GM23338 (cell line): ENCODE data around the gene ZDHHC17. TPM values are rescaled to one million over a fixed set of nuclear protein-coding genes. Genes with fewer than 3 reads are reported as not detected.
"Not testable (repeated sequence)": the region's sequence is repeated elsewhere in the genome, so short reads cannot be mapped to it uniquely, and the experiment has no call there.

Source experiments
- ATAC-seq: fragments of 200-7000 bp; cut with Tn5 transposase; 3 replicates; pipeline ENCODE4 v1.9.1; 2020
- DNase-seq: peaks from one replicate; pipeline ENCODE4 v3.0.0-alpha.2; 2015; ENCODE audit warnings: low spot score
- H2AFZ ChIP-seq: fragments of 200-600 bp; sonication (generic); 2 replicates; pipeline ENCODE4 v1.8.0; 2016; ENCODE audit warnings: antibody characterized with exemption, mild to moderate bottlenecking, moderate library complexity
- H3F3A ChIP-seq: fragments of 200-600 bp; sonication (generic); replicated peaks from 2 replicates; pipeline ENCODE4 v1.8.0; 2017; ENCODE audit warnings: antibody characterized with exemption, mixed run types, low read depth
- H3K27ac ChIP-seq: fragments of 200-600 bp; sonication (generic); 2 replicates; pipeline ENCODE4 v1.6.1; 2016; ENCODE audit warnings: low read depth
- H3K27me3 ChIP-seq: fragments of 200-600 bp; sonication (generic); 2 replicates; pipeline ENCODE4 v1.8.0; 2016; ENCODE audit warnings: mild to moderate bottlenecking, mixed run types, moderate library complexity; ENCODE audit not compliant: insufficient read depth
- H3K36me3 ChIP-seq: fragments of 200-600 bp; sonication (generic); 2 replicates; pipeline ENCODE4 v1.8.0; 2016; ENCODE audit warnings: mild to moderate bottlenecking; ENCODE audit not compliant: insufficient read depth
- H3K4me1 ChIP-seq: fragments of 200-600 bp; sonication (generic); 2 replicates; pipeline ENCODE4 v1.8.0; 2016; ENCODE audit warnings: mild to moderate bottlenecking, moderate library complexity; ENCODE audit not compliant: insufficient read depth
- H3K4me2 ChIP-seq: fragments of 200-600 bp; sonication (generic); 2 replicates; pipeline ENCODE4 v1.7.1; 2017; ENCODE audit warnings: mixed run types
- H3K4me3 ChIP-seq: fragments of 200-600 bp; sonication (generic); 2 replicates; pipeline ENCODE4 v1.6.1; 2016; ENCODE audit warnings: mixed run types
- H3K79me2 ChIP-seq: fragments of 200-600 bp; sonication (generic); replicated peaks from 2 replicates; pipeline ENCODE4 v1.8.0; 2017; ENCODE audit warnings: mild to moderate bottlenecking; ENCODE audit not compliant: insufficient read depth
- H3K9me2 ChIP-seq: fragments of 200-600 bp; sonication (generic); 2 replicates; pipeline ENCODE4 v1.8.0; 2017; ENCODE audit not compliant: insufficient read depth
- H4K20me1 ChIP-seq: fragments of 200-600 bp; sonication (generic); replicated peaks from 2 replicates; pipeline ENCODE4 v1.8.0; 2017; ENCODE audit warnings: mild to moderate bottlenecking; ENCODE audit not compliant: insufficient read depth
- H3K27ac Mint-ChIP-seq: 2 replicates; pipeline ENCODE4 v1.8.0; 2020; ENCODE audit warnings: inconsistent platforms, mild to moderate bottlenecking, moderate library complexity, mixed read lengths
- H3K27me3 Mint-ChIP-seq: 3 replicates; pipeline ENCODE4 v1.8.0; 2022; ENCODE audit warnings: low read depth, mild to moderate bottlenecking, moderate library complexity, mixed read lengths, inconsistent platforms; ENCODE audit not compliant: insufficient read depth, poor library complexity
- H3K36me3 Mint-ChIP-seq: 3 replicates; pipeline ENCODE4 v1.8.0; 2021; ENCODE audit warnings: low read depth, mild to moderate bottlenecking, inconsistent platforms, moderate library complexity, mixed read lengths
- H3K4me1 Mint-ChIP-seq: 3 replicates; pipeline ENCODE4 v1.8.0; 2020; ENCODE audit warnings: mild to moderate bottlenecking, inconsistent platforms, mixed read lengths
- H3K4me3 Mint-ChIP-seq: 3 replicates; pipeline ENCODE4 v1.8.0; 2021; ENCODE audit warnings: moderate library complexity, mild to moderate bottlenecking, inconsistent platforms, mixed read lengths
- H3K9me3 Mint-ChIP-seq: 3 replicates; pipeline ENCODE4 v1.8.0; 2020; ENCODE audit warnings: moderate library complexity, mild to moderate bottlenecking, inconsistent platforms, mixed read lengths
- CREB1 ChIP-seq: fragments of 250-450 bp; sonication (Bioruptor Pico); IDR thresholded peaks from 2 replicates; pipeline ENCODE4 v1.5.0; 2020; ENCODE audit warnings: low read depth, mild to moderate bottlenecking, moderate library complexity
- CTCF ChIP-seq, 2 experiments: fragments of 200-600 bp in 1 of 2; sonication (generic) in 1 of 2; conservative IDR thresholded peaks; 2 replicates each; pipeline versions ENCODE4 v1.5.1 to v1.6.1; 2016 to 2017; ENCODE audit warnings: antibody characterized with exemption in 2 of 2, low read depth in 2 of 2, mild to moderate bottlenecking in 2 of 2, moderate library complexity in 1 of 2
- EZH2 ChIP-seq: fragments of 200-600 bp; sonication (generic); IDR thresholded peaks from one replicate; pipeline ENCODE4 v1.8.0; 2017; ENCODE audit warnings: antibody characterized with exemption, mild to moderate bottlenecking, low read depth; ENCODE audit not compliant: unreplicated experiment
- EZH2phosphoT487 ChIP-seq: fragments of 200-600 bp; sonication (generic); IDR thresholded peaks from one replicate; pipeline ENCODE4 v1.8.1; 2018; ENCODE audit warnings: antibody characterized with exemption; ENCODE audit not compliant: unreplicated experiment
- NANOG ChIP-seq: IDR thresholded peaks from 2 replicates; pipeline ENCODE4 v1.6.1; 2016; ENCODE audit warnings: antibody characterized with exemption, borderline replicate concordance
- REST ChIP-seq: IDR thresholded peaks from one replicate; pipeline ENCODE4 v1.6.1; 2018; ENCODE audit warnings: antibody characterized with exemption; ENCODE audit not compliant: unreplicated experiment
- STAT1 ChIP-seq: IDR thresholded peaks from one replicate; pipeline ENCODE4 v1.6.1; 2016; ENCODE audit warnings: antibody characterized with exemption; ENCODE audit not compliant: unreplicated experiment
- ZNF114 ChIP-seq: fragments of 250-450 bp; sonication (Bioruptor Pico); IDR thresholded peaks from 2 replicates; pipeline ENCODE4 v1.5.0; 2020; ENCODE audit warnings: mild to moderate bottlenecking, moderate library complexity
- ZNF331 ChIP-seq: fragments of 250-450 bp; sonication (Bioruptor Pico); IDR thresholded peaks from 2 replicates; pipeline ENCODE4 v1.5.0; 2020; ENCODE audit warnings: low read depth, mild to moderate bottlenecking, moderate library complexity
- polyA plus RNA-seq: library from polyadenylated mRNA; unstranded; fragments of >200 nt; fragmentation: Nextera tagmentation; extraction: Ambion mirVana; gene quantifications from 2 replicates; pipeline ENCODE4 v1.2.1, GENCODE V29; 2016
- total RNA-seq: library from RNA; depleted of rRNA; stranded (reverse); fragments of >200 nt; shearing (Covaris generic); gene quantifications from 2 replicates; pipeline ENCODE4 v1.2.3, GENCODE V29; 2014

Gene ZDHHC17
- total and polyA plus RNA-seq, 2 experiments from 2014 or later, result 15.7 to 43.5 TPM

GRCh38 chr12:76778364-76778763 is 14.4 kb downstream of the ZDHHC17 start:
- H3K27ac ChIP-seq, result no peak overlapping the region
- H3K27me3 ChIP-seq, result no peaks in the 10 kb centered on the region
- no peaks in the 10 kb centered on the region; the same call in 2 of the 3 replicates for H3K9me3 Mint-ChIP-seq
- TF ChIP-seq STAT1 (no peak), CREB1 (CRISPR knock-in tag) (no peak)
- peaks cover 40% of the 10 kb centered on the region for H3K4me1 ChIP-seq
- no peaks in the 10 kb centered on the region; the same call in 1 of the 2 replicates for H4K20me1 ChIP-seq
- H3K9me2 ChIP-seq, result no peaks in the 10 kb centered on the region
- H2AFZ ChIP-seq, result no peak overlapping the region
- no peaks in the 10 kb centered on the region for H3K36me3 Mint-ChIP-seq
- H3K36me3 ChIP-seq, result no peaks in the 10 kb centered on the region
- H3K4me1 Mint-ChIP-seq, result peaks cover 39% of the 10 kb centered on the region
- no peak overlapping the region for H3K4me2 ChIP-seq
- H3K27ac Mint-ChIP-seq, result no peak overlapping the region
- H3K4me3 Mint-ChIP-seq, result no peak overlapping the region
- H3K4me3 ChIP-seq, result no peak overlapping the region
- H3F3A ChIP-seq, result no peaks in the 10 kb centered on the region
- H3K27me3 Mint-ChIP-seq, result no peaks in the 10 kb centered on the region
- ATAC-seq (no peak), DNase-seq (no peak)
- peaks cover 100% of the 10 kb centered on the region for H3K79me2 ChIP-seq

DNA sequence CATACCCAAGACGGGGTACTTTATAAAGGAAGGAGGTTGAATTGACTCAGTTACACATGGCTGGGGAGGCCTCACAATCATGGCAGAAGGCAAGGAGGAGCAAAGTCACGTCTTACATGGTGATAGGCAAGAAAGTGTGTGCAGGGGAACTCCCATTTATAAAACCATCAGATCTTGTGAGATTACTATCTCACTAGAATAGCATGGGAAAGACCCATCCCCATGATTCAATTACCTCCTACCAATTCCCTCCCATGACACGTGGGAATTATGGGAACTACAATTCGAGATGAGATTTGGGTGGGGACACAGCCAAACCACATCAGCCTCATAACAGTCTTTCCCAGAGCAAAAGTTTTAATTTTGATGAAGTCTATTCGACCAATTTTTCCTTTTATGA is 15.4 kb downstream of the ZDHHC17 start:
- H3F3A ChIP-seq, H3K27ac Mint-ChIP-seq, H3K27me3 ChIP-seq, DNase-seq, H3K9me3 Mint-ChIP-seq, H3K9me2 ChIP-seq, H3K36me3 Mint-ChIP-seq, H4K20me1 ChIP-seq, H2AFZ ChIP-seq, H3K27ac ChIP-seq, H3K27me3 Mint-ChIP-seq, H3K4me3 ChIP-seq, H3K36me3 ChIP-seq, ATAC-seq, H3K4me2 ChIP-seq, H3K4me3 Mint-ChIP-seq: not testable (repeated sequence)
- H3K4me1 Mint-ChIP-seq, result peaks cover 44% of the 10 kb centered on the region
- Histone ChIP-seq H3K4me1 (peaks cover 40% of the 10 kb centered on the region), H3K79me2 (peaks cover 100% of the 10 kb centered on the region)

- TF ChIP-seq ZNF331 (CRISPR knock-in tag) (no peak), CTCF (conservative IDR thresholded peaks at IDR 0.05; ENCODE audit: low read depth in 2 of 2) (no peak), EZH2 (no peak), REST (no peak), NANOG (peak; percentile 50; the same call in 1 of the 2 replicates), EZH2phosphoT487 (no peak), ZNF114 (no peak), CREB1 (CRISPR knock-in tag) (no peak)
- Histone ChIP-seq H2AFZ (no peak overlapping the region), H3F3A (no peaks in the 10 kb centered on the region), H3K4me3 (peak overlapping the region; percentile 22; the same call in 1 of the 2 replicates), H3K4me1 (peaks cover 40% of the 10 kb centered on the region), H3K79me2 (peaks cover 100% of the 10 kb centered on the region), H4K20me1 (no peaks in the 10 kb centered on the region; the same call in 1 of the 2 replicates), H3K27ac (no peak overlapping the region), H3K36me3 (no peaks in the 10 kb centered on the region), H3K27me3 (no peaks in the 10 kb centered on the region), H3K9me2 (no peaks in the 10 kb centered on the region), H3K4me2 (peak overlapping the region; percentile 64)
- DNase-seq (peak; percentile 20), ATAC-seq (peak; percentile 43)
- Mint-ChIP-seq H3K4me1 (peaks cover 46% of the 10 kb centered on the region), H3K27ac (peak overlapping the region; percentile 85), H3K4me3 (peak overlapping the region; percentile 23; the same call in 2 of the 3 replicates), H3K9me3 (no peaks in the 10 kb centered on the region; the same call in 2 of the 3 replicates), H3K27me3 (no peaks in the 10 kb centered on the region), H3K36me3 (peaks cover 4% of the 10 kb centered on the region; the same call in 2 of the 3 replicates)
Measured at GRCh38 chr12:76781321-76781720, 17.4 kb downstream of the ZDHHC17 start.
